ENCODE data around the gene AGAP1. TPM values are rescaled to one million over a fixed set of nuclear protein-coding genes. Genes with fewer than 3 reads are reported as not detected.

AGAP1 gene
- polyA plus RNA-seq, 12 donors: 22.7 to 33.9 (median 26.5) TPM; not detected in 1

- DNase-seq: no peak
Observed at GRCh38 chr2:235546151-235546435, 52.2 kb downstream of the AGAP1 start.

GRCh38 chr2:235546436-235546835 lies 52.6 kb downstream of the AGAP1 start:
- DNase-seq: no peak

GRCh38 chr2:235549735-235550377 lies 56.0 kb downstream of the AGAP1 start:
- no peak for DNase-seq

- no peak for DNase-seq
Observed at GRCh38 chr2:235550378-235550760, 56.5 kb downstream of the AGAP1 start.

- DNase-seq: no peak
Observed at GRCh38 chr2:235550946-235551345, 57.1 kb downstream of the AGAP1 start.

- DNase-seq: peak; percentile 24
Observed at GRCh38 chr2:235551965-235552364, 58.1 kb downstream of the AGAP1 start.

- no peak for DNase-seq
Observed at GRCh38 chr2:235552671-235553070, 58.8 kb downstream of the AGAP1 start.

- no peak for DNase-seq
Observed at GRCh38 chr2:235553291-235553690, 59.4 kb downstream of the AGAP1 start.

GRCh38 chr2:235553696-235554100 lies 59.9 kb downstream of the AGAP1 start:
- no peak for DNase-seq

GRCh38 chr2:235554385-235554784 lies 60.5 kb downstream of the AGAP1 start:
- DNase-seq: no peak

GRCh38 chr2:235554936-235555335 lies 61.1 kb downstream of the AGAP1 start:
- DNase-seq: no peak

GRCh38 chr2:235555371-235555770 lies 61.5 kb downstream of the AGAP1 start:
- no peak for DNase-seq

GRCh38 chr2:235556086-235556485 lies 62.2 kb downstream of the AGAP1 start:
- DNase-seq: no peak

GRCh38 chr2:235556901-235557300 lies 63.1 kb downstream of the AGAP1 start:
- DNase-seq: no peak

GRCh38 chr2:235557903-235558302 lies 64.1 kb downstream of the AGAP1 start:
- no peak for DNase-seq

GRCh38 chr2:235558572-235558971 lies 64.7 kb downstream of the AGAP1 start:
- DNase-seq: no peak

GRCh38 chr2:235560345-235560744 lies 66.5 kb downstream of the AGAP1 start:
- DNase-seq: no peak

- DNase-seq: no peak
Observed at GRCh38 chr2:235561450-235561849, 67.6 kb downstream of the AGAP1 start.

- DNase-seq: no peak
Observed at GRCh38 chr2:235562065-235562747, 68.4 kb downstream of the AGAP1 start.

GRCh38 chr2:235563056-235563910 lies 69.4 kb downstream of the AGAP1 start:
- peak; percentile 13 for DNase-seq

GRCh38 chr2:235564066-235564465 lies 70.2 kb downstream of the AGAP1 start:
- DNase-seq: peak; percentile 35

- DNase-seq: no peak
Observed at GRCh38 chr2:235564884-235565530, 71.2 kb downstream of the AGAP1 start.
